Kidney tubule cell (primary cell): Measurements from ENCODE around the gene NINJ2.
A peak's percentile ranks its signal among the peaks of the same experiment; 100 is the strongest.

Source experiments
- DNase-seq: peaks from one replicate; pipeline ENCODE4 v3.0.0-alpha.2; 2018; ENCODE audit warnings: low spot score

Gene NINJ2

DNA sequence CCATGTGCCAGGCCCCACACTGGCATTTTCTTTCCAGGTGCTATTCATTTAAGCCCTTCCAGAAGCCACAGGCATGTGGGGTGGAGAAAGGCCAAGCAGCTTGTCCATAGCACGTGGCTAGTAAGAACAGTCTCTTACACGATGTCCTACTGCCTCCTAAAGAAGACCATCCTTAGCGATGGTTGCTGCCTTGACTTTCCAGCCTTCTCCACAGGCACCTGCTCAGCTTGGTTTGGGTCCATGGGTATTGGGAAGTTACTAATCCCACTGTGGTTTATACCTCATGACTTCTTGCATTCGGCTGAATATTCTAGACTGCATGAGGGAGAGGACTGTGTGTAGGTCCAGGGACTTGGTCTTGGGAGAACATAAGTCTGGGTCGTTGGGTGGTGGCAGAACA is 49.2 kb downstream of the NINJ2 start:
- no peak for DNase-seq

DNA sequence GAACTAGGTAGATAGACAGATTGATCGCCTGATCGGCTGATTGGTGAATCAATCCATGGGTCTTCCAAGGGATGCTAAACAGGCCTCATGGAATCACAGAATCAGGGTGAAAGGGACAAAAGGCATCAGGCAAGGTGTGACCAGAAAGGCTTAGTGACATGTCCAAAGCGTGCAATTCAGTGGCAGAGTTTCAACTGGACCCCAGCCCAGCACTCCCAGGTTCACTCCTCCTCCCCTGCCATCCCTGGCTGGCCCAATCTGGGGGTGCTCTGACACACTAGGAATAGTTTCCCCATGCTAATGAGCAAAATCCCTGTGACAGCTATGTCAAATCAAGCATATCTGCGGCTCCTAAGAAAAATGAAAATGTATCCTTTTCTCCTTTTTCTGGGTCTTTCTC is 50.4 kb downstream of the NINJ2 start:
- no peak for DNase-seq

DNA sequence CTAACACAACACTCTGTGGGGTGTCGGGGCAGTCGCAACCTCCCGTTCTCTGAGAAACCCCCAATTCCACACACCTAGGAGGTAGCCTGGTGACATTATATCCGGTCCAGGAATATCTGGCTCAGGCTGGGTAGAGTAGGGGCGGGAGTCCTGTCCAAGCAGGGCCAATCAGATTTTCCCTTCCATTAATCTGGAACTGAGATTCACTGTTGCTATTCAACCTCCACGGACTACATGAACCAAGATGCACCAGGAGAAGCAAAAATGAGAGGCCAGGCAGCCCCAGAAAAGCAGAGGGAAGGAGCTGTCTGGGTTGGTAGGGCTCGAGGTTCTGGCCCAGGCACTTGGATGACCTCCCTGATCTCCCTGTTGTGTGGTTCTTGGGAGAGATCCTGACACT is 51.0 kb downstream of the NINJ2 start:
- no peak for DNase-seq

DNA sequence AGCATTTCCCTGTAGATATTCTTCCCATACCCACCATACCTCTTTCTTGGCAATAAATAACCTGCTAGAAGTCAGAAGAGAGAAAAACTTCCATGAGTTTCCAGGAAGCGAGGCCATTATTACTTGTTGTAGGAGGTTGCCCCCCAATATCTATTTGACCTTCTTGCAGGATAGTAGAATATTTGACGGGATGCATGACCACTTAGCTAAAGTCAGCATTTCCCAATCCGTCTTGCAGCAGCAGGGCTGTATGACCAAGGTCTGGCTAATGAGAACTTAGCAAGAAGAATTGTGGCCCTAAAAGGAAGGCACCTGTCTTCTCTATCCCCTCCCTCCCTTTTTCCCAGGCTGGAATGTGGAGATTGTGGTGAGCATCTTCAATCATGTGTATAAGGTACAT is 51.5 kb downstream of the NINJ2 start:
- DNase-seq = no peak

DNA sequence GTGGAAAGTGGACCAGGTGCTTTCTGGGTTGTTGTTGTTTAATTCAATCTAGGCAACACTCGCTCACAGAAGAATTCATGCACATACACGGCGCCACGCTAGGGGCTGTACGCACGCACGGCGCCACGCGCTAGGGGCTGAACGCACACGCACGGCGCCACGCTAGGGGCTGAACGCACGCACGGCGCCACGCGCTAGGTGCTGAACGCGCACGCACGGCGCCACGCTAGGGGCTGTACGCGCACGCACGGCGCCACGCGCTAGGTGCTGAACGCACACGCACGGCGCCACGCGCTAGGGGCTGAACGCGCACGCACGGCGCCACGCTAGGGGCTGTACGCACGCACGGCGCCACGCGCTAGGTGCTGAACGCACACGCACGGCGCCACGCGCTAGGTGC is 54.3 kb downstream of the NINJ2 start:
- no peak for DNase-seq

DNA sequence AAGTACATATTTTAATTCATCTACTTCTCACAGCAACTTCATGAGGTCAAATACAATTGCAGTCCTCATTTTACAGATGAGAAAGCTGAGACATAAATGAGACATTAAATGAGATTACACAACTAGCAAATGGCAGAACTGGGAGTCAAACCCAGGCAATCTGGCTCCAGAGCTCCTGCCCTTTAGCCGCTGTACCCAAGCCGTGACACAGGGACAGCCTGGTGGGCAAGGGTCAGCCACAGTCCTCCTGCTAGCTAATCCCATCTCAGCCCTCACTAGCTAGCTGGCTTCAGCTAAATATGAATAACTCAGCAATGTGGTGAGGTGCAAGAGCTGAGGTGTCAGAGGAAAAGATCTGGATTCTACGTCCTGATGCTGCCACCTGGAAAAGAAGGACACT is 54.8 kb downstream of the NINJ2 start:
- no peak for DNase-seq

DNA sequence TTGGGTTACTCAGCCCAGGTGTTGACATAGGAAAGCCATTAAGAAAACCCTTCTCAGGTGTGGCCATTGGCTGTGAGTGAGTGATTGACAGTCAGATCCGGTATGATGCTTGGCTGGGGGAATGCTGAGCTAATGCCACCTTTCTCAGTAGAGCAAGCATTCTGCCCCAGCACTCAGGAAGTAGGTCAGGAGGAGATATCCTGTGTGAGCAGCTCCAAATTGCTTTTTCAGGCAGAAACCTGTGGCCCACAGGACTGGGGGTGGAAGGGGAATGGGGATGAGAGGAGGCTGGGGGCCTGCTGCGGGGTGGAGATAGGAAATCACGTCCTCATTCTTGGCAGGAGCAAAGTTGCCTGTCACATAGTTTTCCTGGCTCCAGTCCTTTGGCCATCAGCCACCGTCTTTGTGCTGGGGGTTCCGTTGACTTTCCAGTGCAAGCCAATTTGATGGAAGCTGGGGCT is 55.7 kb downstream of the NINJ2 start:
- peak; percentile 83 for DNase-seq

DNA sequence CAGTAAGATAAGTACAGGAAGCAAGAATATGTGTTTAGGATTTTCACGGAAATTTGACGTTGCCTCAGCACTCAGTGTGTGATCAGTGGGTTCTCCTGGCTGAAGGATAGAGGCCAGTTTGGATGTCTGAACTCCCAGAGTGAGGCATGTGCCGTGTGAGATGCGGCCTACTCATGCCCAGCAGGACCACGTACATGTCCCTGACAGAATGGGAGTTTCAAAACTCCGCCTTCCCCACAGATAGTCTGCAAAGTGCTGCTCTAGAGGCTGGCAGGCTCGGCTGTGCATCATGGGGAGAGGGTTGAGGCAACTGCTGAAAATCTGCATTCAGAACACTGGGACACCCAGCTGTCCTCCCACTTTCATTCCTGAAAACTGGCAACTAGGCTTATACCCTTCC is 58.3 kb downstream of the NINJ2 start:
- no peak for DNase-seq

DNA sequence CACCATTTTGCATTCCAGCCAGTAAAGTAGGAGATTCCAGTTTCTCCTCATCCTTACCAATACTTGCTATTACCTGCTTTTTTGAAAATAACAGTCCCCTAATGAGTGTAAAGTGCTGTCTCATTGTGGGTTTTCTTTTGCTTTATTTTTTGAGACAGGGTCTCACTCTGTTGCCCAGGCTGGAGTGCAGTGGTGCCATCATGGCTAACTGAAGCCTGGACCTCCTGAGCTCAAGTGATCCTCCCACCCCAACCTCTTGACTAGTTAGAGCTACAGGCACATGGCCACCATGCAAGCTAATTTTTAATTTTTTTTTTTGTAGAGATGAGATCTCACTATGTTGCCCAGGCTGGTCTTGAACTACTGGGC is 60.6 kb downstream of the NINJ2 start:
- no peak for DNase-seq

DNA sequence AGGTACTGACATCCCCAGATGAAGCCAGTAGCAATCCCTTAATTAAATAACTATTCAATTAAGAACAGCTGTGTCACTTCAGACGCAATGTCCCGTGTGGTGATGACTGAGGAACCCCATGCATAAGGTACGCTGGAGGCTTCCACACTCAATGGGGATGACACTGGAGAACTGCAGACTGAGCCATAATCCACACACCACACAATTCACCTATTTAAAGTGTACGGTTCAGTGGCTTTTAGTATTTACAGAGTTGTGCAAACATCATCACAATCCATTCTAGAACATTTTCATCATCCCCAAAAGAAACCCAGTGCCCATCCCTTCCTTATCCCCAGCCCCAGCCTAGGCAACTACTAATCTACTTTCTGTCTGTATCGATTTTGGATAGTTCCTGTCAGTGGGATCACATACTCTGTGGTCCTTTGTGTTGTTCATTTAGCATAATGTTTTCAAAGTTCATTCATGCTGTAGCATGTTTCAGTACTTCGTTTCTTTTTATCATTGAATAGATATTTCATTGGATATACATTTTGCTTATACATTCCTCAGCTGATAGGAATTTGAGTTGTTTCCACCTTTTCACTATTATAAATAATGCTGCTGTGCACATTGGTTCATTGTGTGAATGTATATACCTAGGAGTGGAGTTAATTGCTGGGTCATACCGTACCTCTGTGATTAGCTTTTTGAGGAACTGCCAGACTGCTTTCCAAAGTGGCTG is 61.1 kb downstream of the NINJ2 start:
- no peak for DNase-seq

DNA sequence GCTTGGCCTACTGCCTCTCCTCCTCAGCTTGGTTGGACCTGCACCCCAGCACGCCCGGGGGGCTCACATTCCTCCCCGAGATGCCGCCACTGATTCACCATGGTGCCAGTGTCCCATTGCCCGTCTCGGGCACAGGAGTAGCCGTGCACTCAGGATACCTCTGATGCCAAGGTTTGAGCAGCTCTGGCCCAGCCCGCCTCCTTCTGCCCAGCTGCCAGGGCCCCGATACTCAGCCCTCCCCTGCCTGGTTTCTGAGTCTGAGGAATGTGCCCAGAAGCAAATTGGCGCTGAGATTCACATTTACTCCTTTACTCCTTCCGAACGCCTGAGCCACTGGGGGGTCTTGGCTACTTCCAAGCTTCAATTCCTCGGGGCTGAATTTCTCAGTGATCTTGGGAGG is 63.5 kb downstream of the NINJ2 start:
- DNase-seq = no peak

DNA sequence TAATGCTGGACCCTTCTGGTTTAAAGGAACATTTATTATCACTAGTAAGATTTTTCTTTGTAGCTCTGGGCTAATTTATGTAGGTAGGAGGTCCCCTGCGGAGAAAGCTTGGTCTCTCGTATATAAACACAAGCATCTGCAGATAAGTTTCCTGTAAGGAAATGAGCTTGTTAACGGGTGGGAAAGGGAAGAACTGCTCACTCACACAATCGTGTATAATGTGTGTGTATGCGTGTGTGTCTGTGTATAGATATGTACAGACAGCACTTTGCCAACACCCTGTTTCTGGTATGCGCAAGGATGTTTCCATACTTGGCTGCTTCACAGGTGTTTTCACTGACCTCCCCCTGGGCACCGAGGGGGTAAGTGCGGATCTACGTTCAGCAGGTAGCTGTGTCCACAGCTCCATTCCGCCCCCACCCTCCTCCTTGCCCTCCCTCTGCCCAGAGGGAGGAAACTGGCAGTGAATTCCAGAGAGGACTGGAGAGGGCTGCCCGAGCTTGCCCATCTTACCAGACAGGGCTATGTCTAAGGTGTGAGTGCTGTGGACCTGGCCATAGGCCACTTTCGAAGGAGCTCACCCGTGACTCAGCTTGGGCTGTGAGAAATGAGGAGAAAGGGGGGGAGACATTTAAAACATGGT is 65.2 kb downstream of the NINJ2 start:
- peak; percentile 76 for DNase-seq

DNA sequence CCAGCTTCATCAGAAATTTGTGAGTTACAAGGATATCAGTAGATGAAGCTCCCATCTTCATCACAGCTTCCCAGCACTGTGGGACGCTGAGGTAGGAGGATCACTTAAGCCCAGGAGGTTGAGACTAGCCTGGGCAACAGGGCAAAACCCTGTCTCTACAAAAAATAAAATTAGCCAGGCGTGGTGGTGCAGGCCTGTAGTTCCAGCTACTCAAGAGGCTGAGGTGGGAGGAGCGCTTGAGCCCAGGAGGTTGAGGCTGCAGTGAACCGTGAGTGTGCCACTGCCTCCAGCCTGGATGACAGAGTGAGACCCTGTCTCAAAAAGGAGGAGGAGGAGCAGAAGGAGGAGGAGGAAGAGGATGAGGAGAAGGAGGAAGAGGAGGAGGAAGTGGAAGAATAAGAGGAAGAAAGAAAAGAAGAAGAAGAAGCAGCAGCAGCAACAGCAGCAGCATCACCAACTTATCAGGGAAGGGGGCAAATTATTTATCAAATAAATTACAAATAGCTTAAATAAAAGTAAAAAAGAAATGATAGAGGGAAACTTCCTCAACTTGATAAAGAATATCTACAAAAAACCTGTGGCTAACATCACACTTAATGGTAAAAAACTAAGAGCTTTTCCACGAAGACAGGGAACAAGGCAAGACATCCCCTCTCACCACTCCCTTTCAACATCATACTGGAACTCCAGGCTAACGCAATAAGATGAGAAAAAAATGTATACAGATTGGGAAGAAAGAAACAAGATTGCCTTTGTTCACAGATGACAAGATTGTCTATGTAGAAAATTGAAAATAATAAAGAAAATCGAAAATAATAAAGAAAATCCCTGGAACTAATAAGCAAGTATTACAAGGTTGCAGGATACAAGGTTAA is 69.6 kb downstream of the NINJ2 start:
- no peak for DNase-seq

DNA sequence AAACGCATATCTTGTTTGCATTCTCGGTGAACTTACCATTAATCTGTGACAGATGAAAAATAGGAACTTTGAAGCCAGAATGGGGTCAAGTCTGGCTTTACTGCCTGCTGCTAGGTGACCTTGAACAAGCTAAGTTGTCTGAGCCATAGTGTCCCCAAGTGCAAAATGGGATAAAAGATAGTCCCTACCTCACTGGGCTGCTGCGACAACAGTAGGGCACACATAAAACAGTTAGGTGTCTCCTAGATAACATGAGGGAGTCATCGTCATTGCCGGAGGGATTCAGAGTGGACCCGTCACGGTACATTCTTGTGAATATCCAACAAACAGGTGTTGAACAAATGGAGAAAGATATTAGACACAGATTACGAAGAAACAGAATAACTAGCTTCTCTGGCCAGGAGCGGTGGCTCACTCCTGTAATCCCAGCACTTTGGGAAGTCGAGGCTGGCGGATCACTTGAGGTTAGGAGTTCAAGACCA is 71.2 kb downstream of the NINJ2 start:
- no peak for DNase-seq

DNA sequence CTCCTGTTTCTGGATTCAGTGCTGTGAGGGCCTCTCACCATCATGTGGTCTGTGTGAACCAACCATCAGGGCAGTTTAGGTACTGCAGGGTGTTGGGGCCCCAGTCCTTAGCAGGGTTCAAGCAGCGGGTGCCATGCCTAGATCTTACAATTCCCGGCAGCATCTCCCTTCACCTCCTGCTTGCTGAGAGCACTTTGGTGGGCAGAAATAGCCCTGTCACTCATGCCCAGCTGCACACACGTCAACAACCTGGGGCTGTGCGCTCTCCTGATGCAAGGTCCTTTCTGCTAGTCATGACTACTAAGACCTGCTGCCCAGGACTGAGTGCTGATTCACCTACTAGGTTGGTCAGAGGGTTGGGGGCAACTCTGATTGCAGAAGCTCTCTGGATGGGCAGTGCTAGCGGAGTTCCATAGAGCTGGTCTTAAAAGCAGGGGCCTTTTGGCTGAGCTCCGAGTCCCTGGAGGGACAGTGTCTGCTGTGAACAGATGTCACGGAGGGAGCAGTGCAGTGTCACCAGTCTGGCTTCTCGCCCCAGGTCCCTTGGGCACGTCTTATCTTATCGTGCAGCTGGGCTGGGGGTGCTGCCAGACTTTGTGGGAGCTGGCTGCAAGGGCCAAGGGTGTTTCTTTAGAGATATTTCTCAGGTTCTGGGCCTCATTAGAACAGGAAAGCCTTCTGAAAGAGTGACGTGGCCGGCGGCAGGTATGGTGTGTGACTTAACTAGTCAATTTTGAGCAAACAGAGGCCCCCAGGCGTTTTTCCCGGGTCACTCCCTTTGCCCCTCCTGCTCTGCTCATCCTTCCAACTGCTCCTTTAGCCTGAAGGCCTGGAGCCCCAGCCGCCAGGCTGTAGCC is 71.8 kb downstream of the NINJ2 start:
- no peak for DNase-seq

DNA sequence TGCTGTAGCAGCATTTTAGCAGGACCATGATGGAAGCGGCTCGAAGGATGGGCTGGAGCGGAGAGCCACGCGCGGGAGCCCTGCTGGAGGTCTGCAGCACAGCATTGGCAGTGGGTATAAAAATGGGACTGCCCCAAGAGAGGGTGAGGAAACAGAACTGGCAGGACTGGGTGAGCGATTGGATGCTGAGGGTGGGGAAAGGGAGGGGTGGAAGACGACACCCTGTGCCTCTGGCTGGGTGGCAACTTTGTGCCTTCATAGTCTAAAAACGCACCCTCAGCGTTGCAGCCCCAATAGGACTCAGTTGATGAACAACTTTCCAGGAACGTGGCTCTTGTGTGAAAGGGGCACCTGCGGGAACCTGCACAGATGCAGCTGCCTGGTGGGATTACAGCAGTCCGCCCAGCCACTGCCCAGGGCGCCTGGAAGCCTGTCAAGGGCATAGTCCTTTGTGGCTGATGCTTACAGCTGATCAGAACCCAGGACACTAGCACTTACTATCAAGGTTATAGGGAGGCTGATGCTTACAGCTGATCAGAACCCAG is 73.0 kb downstream of the NINJ2 start:
- no peak for DNase-seq

DNA sequence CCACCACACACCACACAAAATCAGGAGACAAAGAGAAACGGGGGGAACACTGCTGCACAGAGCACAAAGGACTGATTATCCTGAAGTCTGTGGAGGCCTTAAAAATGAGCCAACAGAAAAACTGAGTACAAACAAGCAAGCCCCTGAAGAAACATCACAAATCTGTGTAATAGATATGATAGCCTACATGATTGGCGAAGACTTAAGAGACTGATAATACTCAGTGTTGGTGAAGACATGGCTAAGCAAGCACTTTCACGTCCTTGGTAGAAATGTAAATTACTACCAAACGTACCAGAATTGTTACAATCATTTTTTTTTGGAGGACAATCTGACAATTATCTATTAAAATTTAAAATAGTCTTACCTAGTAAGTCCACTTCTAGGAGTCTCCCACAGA is 74.6 kb downstream of the NINJ2 start:
- no peak for DNase-seq

DNA sequence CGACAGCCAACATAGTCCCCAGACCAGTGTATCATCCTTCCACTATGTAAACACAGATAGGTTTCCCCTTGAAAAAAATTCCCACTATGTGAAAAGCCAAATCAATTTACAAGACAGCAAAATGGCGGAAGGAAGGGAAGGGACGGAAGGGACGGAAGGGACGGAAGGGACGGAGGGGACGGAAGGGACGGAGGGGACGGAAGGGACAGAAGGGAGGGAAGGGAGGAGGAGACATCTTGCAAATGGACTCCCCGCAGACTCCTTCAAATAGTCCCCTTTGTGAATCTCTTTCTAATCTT is 75.3 kb downstream of the NINJ2 start:
- DNase-seq = no peak

DNA sequence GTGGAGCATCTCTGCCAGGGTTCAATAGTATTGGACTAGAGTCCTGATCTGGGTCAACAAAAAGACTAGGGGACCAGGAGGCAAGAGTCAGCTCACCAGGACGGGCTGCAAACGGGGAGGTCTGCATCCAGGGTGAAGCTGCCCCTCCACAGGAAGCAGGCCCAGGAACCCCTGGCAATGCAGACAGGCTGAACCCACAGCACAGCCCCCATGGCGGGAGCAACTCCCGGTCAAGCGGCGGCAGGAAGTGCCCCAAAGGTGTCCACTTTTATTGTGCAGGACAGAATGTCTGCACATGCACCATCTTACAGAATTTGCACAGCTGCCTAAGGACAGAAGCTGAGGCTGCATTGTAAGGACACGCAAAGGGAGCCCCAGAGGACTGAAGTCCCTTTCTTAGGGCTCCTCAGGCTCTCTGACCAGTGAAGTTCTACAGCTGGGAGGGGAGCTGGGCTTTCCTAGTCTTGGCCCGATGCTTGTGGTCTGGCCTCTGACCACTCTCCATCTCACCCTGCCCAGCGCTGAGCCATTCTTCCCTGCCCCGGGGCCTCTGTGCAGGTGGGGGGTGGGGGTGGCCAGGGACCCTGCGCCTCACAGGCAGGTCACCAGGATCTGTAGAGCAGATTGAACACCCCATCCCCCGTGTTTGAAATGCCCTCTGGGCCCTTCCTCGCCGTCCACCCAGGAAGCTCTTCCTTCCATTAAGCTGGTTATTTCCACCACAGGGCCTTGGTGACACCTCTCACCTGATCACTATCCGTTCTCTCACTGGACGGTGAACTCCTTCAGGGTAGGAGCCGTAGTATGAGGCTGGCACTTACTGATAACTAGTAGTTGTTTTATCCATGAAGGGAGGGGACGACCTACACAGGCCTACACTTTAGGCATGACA is 75.9 kb downstream of the NINJ2 start:
- no peak for DNase-seq

DNA sequence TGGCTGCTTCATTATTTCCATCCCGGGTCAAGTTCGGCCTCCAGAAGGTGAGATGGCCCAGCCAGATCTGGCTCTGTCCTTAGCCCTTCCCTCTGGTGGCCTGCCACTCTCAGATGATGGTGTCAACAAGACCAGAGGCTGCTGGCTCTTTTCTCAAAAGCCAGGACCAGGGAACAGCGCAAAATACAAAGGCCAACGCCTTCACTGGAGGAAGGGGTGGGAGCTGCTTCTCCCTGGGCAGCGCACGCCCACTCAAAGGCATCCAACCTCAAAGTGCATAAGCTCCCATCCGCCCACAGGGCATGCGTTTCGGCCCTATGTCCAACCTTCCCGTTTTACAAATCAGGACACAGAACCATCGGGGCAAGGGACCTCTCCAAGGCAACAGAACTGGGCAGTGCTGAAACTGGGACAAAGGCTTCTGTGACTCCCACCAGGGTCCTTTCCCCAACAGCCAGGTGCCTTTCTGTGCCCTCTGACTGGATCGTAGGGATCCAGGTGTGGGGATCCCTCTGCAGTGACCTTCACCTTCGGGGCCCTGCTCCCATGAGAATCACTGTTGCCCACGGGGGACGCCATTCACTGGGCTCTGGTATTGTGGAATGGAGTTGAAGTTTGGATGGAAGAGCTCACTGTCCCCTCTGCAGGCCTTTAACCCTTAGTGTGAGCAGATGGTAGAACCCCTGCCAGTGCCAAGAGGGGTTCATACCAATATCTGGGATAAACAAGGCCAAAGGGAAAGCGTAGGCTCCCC is 76.8 kb downstream of the NINJ2 start:
- no peak for DNase-seq
